Kidney epithelial cell (primary cell): ENCODE measurements around the gene SMARCA4. TPM values are rescaled to one million over a fixed set of nuclear protein-coding genes. Genes with fewer than 3 reads are reported as not detected.

Experiments used
- DNase-seq: peaks from one replicate; pipeline ENCODE4 v3.0.0-alpha.2; 2010; ENCODE audit warnings: low read depth
- H3K27me3 ChIP-seq: 2 replicates; pipeline ENCODE4 v1.6.0; 2011; ENCODE audit warnings: low read length; ENCODE audit not compliant: control insufficient read depth, insufficient read depth
- H3K36me3 ChIP-seq: 2 replicates; pipeline ENCODE4 v1.5.1; 2011; ENCODE audit warnings: low read length; ENCODE audit not compliant: control insufficient read depth, insufficient read depth
- H3K4me3 ChIP-seq: 2 replicates; pipeline ENCODE4 v1.5.1; 2011; ENCODE audit warnings: low read depth, mild to moderate bottlenecking, control low read depth, low read length
- total RNA-seq: library from RNA; depleted of rRNA; stranded (reverse); fragments of >200 nt; gene quantifications from 2 replicates; pipeline ENCODE4 v1.2.3, GENCODE V29; 2015
- TF ChIP-seq, protein P1 (sequence below): IDR thresholded peaks from 2 replicates; pipeline ENCODE4 v1.5.1; 2011; ENCODE audit warnings: mild to moderate bottlenecking, moderate library complexity, low read length, control low read depth, inconsistent platforms; ENCODE audit not compliant: insufficient read depth, poor library complexity, severe bottlenecking

Gene SMARCA4
- total RNA-seq, 1 donor from 2014 or later, result 124 TPM

DNA sequence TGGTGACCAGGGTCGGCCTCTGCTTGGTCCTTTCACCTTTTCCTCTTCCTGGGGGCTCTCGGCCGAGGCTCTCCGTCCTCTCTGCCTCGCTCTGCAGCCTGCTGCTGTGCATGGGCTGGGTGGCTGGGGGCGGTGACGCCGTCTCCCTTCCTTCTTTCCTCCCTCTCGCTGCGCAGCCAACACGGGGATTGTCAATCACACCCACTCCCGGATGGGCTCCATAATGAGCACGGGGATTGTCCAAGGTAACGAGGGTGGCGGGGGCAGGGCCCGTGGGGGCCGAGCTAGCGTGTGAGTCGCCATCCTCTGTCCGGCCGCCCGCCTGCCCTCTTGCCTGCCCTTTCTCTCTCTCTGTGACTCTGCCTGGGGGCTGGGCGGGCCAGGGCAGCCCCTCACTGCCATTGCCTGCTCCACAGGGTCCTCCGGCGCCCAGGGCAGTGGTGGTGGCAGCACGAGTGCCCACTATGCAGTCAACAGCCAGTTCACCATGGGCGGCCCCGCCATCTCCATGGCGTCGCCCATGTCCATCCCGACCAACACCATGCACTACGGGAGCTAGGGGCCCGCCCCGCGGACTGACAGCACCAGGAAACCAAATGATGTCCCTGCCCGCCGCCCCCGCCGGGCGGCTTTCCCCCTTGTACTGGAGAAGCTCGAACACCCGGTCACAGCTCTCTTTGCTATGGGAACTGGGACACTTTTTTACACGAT is 39.5 kb upstream of the SMARCA4 start:
- Histone ChIP-seq H3K4me3 (no peak overlapping the region), H3K27me3 (no peaks in the 10 kb centered on the region), H3K36me3 (peaks cover 1% of the 10 kb centered on the region)
- TF ChIP-seq, protein P1, sequence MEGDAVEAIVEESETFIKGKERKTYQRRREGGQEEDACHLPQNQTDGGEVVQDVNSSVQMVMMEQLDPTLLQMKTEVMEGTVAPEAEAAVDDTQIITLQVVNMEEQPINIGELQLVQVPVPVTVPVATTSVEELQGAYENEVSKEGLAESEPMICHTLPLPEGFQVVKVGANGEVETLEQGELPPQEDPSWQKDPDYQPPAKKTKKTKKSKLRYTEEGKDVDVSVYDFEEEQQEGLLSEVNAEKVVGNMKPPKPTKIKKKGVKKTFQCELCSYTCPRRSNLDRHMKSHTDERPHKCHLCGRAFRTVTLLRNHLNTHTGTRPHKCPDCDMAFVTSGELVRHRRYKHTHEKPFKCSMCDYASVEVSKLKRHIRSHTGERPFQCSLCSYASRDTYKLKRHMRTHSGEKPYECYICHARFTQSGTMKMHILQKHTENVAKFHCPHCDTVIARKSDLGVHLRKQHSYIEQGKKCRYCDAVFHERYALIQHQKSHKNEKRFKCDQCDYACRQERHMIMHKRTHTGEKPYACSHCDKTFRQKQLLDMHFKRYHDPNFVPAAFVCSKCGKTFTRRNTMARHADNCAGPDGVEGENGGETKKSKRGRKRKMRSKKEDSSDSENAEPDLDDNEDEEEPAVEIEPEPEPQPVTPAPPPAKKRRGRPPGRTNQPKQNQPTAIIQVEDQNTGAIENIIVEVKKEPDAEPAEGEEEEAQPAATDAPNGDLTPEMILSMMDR, result no peak
- no peak for DNase-seq

DNA sequence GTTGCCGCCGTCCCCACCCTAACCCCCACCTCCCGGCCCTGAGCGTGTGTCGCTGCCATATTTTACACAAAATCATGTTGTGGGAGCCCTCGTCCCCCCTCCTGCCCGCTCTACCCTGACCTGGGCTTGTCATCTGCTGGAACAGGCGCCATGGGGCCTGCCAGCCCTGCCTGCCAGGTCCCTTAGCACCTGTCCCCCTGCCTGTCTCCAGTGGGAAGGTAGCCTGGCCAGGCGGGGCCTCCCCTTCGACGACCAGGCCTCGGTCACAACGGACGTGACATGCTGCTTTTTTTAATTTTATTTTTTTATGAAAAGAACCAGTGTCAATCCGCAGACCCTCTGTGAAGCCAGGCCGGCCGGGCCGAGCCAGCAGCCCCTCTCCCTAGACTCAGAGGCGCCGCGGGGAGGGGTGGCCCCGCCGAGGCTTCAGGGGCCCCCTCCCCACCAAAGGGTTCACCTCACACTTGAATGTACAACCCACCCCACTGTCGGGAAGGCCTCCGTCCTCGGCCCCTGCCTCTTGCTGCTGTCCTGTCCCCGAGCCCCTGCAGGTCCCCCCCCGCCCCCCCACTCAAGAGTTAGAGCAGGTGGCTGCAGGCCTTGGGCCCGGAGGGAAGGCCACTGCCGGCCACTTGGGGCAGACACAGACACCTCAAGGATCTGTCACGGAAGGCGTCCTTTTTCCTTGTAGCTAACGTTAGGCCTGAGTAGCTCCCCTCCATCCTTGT is 38.8 kb upstream of the SMARCA4 start:
- peaks cover 1% of the 10 kb centered on the region for H3K36me3 ChIP-seq
- TF ChIP-seq, protein P1, result no peak

DNA sequence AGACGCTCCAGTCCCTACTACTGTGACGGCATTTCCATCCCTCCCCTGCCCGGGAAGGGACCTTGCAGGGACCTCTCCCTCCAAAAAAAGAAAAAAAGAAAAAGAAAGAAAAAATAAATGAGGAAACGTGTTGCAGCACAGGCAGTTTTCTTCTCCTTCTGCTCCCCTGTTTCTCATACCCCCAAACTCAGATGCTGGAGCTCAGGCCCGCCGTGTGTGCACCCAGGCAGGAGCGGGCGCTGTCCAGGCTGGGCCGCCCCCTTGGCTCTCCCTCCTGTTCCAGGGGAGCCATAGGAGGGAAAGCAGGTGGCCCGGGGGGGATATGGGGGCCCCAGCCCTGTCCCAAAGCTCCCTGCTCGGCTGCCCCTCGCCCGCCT is 38.2 kb upstream of the SMARCA4 start:
- no peak for DNase-seq
- H3K36me3 ChIP-seq, result peaks cover 1% of the 10 kb centered on the region

More for the DNA sequence above, 38.8 kb upstream of the SMARCA4 start:
- no peak for DNase-seq
- H3K4me3 ChIP-seq, result no peak overlapping the region
- H3K27me3 ChIP-seq, result no peaks in the 10 kb centered on the region

DNA sequence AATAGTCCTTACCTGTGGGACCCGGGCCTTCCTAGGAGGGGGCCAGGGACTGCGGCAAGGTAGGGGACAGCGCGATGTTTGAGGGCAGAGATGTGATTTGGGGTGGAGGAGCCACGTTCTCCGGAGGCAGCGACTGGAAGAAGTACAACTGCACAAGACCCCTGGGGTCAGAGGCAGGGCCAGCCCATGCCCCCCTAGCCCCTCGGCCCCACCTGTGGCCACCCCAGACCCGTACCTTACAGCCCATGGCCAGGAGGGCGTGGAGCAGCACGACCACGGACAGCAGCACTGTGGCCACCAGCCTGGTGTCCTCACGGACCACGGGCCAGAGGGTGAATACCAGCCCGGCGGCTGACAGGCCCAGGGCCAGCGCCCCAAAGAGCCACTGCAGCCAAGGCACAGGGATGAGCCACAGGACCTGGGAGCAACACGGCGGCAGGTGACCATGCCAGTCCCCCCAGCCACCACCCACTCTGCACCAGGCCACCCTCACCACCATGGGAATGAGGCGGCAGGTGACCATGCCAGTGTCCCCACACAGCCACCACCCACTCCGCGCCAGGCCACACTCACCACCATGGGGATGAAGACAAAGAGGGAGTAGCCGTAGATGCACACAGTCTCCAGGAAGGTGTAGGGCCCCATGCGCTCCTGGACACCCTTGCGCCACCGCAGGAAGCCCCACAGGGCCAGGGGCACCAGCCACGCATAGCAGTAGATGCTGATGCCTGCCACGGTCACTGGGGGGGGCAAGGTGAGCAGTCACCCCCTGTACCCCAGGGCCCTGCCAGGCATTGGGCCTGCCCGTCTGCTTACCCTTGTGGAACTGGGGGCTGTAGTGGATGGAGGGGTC is 37.3 kb upstream of the SMARCA4 start:
- Histone ChIP-seq H3K36me3 (peaks cover 1% of the 10 kb centered on the region), H3K4me3 (no peak overlapping the region), H3K27me3 (no peaks in the 10 kb centered on the region)
- DNase-seq, result no peak
- TF ChIP-seq, protein P1, result no peak

More for the DNA sequence above, 38.2 kb upstream of the SMARCA4 start:
- Histone ChIP-seq H3K27me3 (no peaks in the 10 kb centered on the region), H3K4me3 (no peak overlapping the region)
- TF ChIP-seq, protein P1, result no peak

DNA sequence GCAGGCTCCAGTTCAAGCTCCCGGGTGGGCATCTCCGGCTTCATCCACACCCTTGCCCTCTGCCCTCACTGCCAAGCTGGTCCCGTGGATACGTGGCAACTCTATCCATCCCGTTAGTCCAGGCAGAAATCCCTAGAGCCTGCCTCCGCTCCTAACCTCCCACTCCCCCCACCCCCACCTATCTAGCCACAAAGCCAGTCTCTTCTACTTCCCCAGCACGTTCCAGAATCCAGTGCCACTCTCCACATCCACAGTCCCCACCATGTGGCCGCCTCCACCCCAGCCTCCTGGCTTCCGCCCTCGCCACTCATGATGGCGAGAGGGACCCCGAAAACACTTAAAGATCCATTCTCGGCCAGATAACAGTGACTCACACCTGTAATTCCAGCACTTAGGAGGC is 36.2 kb upstream of the SMARCA4 start:
- Histone ChIP-seq H3K36me3 (peaks cover 1% of the 10 kb centered on the region), H3K27me3 (no peaks in the 10 kb centered on the region), H3K4me3 (no peak overlapping the region)
- TF ChIP-seq, protein P1, result no peak
- no peak for DNase-seq
